ENCODE measurements around the gene SMAD7. TPM values are rescaled to one million over a fixed set of nuclear protein-coding genes. Genes with fewer than 3 reads are reported as not detected.

Gene SMAD7
- total RNA-seq, 1 donor from 2014 or later = 3.7 TPM

- ATAC-seq = no peak
Measured at GRCh38 chr18:48944634-48945033, 6.1 kb downstream of the SMAD7 start.

GRCh38 chr18:48943736-48944527 lies 6.8 kb downstream of the SMAD7 start:
- no peak for ATAC-seq

DNA sequence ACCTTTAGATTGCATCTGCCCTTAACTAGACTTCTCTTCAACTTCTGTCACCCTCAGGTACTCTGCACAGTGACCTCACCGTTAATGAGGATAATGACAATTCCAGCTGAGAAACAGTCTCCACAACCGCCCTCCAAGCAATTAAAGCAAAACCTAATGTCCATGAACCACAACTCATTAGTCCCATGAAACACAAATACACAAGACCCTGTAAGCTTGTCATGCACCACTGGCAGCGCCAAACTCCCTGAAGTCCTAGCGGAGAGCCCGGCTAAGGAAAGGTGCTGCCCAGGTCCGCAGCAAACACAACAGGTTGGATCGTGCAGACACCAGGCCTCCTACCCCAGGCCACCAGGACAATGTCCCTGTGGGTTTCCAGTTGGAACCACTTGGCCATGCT lies 7.4 kb downstream of the SMAD7 start:
- ATAC-seq = no peak

DNA sequence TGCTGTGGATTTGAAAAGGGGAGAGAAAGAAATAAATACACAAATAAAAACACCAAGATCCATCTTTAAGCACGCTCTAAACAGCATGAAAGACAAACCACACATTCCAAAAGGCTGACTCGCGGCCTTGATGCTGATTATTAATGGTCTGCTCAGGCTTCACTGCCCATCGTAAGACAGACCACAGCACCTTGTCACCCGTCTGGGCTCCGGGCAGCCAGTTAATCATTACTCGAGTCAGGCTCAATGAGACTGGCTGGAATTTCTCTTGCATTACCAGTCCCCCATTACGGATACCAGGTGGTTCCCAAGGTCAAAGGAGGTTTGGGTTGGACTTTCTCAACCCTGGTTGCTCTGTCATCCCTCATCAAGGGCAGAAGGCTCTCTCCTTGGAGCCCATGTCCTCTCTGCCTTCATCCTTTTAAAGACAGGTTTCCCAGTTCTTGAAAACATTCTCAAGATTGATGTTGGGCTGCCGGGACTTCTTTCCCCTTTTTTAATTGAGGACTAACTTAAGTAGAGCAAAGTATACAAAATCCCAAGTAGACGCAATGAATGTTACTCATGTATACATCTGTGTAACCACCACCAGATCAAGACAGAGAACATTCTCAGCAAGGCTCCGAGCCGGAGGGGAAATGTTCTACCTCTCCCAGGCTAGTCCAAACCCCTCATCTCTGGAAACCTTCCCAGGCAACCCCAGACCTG lies 8.1 kb downstream of the SMAD7 start:
- ATAC-seq = peak; percentile 34

- no peak for ATAC-seq
Measured at GRCh38 chr18:48942086-48942485, 8.7 kb downstream of the SMAD7 start.

DNA sequence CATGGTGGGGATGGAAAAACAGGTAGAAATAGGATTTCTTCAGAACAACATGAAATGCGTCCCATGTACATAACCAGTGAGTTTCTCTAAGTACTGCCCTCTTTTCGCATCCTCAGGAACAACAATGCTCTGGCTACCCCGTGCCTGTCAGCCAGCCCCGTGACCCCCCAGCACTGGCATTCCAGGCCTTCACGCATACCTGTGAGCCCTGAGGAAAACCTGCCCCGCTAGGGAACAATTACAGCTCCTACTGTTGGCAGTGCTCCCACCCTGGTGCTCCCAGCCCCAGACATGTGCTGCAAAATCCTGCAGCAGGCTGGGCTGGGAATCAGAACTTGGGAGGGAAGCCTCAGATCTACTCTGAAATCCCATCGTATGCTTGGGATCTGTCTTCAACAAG lies 9.1 kb downstream of the SMAD7 start:
- ATAC-seq = no peak

GRCh38 chr18:48940854-48941611 lies 9.7 kb downstream of the SMAD7 start:
- no peak for ATAC-seq

- ATAC-seq = no peak
Measured at GRCh38 chr18:48939205-48940097, 11.3 kb downstream of the SMAD7 start.

DNA sequence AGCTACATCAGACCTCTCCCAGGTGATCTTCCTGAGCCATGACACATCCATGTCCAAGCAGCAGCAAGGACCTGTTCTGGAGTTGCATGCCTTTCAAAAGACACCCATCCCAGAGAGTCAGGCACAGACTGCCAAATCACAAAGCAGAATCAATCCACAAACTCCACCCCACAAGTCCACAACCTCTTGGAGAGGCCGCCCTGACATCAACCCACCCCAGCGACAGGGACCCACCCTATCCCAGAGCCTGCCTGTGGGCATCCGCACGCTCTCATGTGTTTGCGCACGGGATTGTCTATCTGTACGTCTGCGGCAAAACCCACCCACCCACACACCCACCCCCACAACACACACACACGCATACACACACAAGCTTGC lies 11.9 kb downstream of the SMAD7 start:
- no peak for ATAC-seq

DNA sequence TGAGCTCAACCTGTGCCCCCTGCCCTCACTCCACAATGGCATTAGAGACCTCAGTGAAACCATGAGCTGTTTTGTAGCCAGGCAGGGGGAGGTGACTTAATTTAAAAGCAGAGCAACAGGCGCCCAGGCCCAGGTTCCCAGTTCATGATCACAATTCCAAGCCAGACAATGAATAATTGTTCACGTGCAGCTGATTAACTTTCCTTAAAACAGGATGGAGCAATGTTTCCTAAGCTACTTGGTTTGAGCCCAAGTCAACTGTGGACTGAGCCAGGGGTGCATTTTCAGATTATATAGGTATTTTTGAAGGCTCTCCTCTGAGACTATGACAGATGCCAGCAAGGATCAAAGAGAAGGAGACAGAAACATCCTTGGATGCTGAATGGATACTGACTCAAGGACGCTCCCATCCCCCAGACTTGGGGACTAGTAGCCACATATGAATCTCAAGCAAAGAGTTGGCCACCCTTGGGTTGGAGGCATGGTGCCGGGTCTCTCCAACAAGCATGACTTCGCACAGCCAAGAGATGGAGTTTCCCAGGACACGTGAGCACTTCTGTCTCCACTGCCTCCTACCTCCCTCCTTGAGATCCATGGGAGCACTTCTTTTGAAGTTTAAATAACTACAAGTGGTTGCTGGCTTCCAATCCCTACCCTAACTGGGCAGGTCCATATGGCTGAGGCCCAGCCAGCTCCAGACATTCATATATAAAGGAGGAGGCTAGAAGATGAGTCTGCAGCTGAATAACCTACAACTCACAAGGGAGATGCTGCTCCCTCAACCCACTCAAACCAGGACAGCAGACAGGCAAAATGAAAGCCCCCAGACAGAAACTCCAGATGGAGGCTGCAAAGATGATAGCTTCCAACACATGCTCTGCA lies 12.7 kb downstream of the SMAD7 start:
- ATAC-seq = no peak

GRCh38 chr18:48935433-48935774 lies 15.4 kb downstream of the SMAD7 start:
- no peak for ATAC-seq

DNA sequence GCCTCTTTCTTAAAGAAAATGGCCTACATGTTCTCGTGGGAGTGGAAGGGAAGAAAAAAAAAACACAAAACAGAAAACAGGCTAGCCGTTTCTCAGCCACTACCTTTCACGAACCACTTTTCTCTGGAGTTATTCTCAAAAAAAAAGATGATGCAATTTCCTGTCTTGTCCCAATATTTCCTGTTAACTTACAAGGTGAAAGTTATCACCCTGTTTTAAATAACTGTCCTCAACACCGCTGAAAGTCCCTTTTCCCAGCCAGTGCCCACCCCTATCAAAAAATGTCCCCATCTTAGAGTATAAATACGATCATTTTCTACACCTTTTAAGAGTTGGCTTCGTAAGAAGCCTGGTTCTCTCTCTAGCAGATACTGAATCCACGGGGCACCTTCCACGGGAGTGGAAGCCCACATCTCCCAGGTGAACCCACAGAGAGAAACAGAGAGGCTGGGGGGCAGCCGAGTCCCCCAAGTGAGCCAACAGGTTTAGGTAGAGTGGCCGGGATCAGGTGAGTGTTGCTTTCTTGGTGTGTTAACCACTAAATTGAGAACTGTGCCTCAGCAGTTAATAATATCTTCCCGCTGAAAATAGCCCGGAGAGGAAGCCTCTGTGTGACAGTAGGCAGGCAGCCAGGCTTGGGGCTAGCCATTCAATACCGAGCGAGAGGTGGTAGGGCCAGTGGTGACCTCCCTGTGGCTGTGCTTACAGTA lies 15.9 kb downstream of the SMAD7 start:
- ATAC-seq = no peak

DNA sequence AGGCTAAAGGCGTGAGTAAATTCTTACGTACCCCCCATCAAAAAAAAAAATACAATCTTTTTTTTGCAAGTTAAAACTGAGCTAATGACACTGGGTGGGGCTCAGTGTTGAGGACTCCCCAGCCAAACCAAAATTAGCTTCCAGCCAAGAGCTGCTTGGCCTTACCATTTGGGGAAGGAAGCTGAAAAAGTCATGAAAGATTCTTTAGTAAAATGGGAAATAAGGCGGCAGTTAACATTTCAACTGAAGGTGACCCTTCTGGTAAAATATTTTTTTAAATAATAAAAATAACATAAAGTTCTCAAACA lies 16.4 kb downstream of the SMAD7 start:
- ATAC-seq = no peak

GRCh38 chr18:48933578-48934414 lies 17.0 kb downstream of the SMAD7 start:
- ATAC-seq = no peak

GRCh38 chr18:48932822-48933510 lies 17.8 kb downstream of the SMAD7 start:
- no peak for ATAC-seq

GRCh38 chr18:48932462-48932818 lies 18.3 kb downstream of the SMAD7 start:
- no peak for ATAC-seq

- ATAC-seq = no peak
Measured at GRCh38 chr18:48931680-48932461, 18.9 kb downstream of the SMAD7 start.

DNA sequence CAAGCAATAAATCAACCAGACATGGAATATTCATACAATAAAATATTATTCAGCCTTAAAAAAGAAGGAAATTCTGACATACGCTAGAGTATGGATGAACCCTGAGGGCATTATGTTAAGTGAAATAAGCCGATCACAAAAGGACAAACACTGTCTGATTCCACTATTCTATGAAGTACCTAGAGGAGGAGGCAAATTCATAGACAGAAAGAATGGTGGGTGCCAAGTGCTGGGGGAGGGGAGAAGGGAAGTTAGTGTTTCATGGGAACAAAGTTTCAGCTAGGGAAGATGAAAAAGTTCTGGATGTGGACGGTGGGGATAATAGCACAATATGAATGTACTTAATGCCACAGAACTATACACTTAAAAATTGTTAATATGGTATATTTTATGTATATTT lies 19.8 kb downstream of the SMAD7 start:
- no peak for ATAC-seq
